Right cardiac atrium (tissue), 5 donors: ENCODE data around the gene LMAN1L. TPM values are rescaled to one million over a fixed set of nuclear protein-coding genes. Genes with fewer than 3 reads are reported as not detected.

Experiments used
- ATAC-seq, 2 donors: fragments of 200-7000 bp; cut with Tn5 transposase; one replicate each; pipeline versions ENCODE4 v1.8.0 to v1.9.1; 2020; ENCODE audit warnings: moderate library complexity in 2 of 2, mild to moderate bottlenecking in 1 of 2
- DNase-seq, 3 donors: peaks; one replicate each; pipeline ENCODE4 v3.0.0-alpha.2; 2020
- H3K27ac ChIP-seq: one replicate; pipeline ENCODE4 v1.5.1; 2013; ENCODE audit warnings: mild to moderate bottlenecking, low read length, control low read depth, moderate library complexity
- H3K27me3 ChIP-seq: one replicate; pipeline ENCODE4 v1.6.1; 2013; ENCODE audit not compliant: control insufficient read depth, insufficient read depth
- H3K4me1 ChIP-seq: one replicate; pipeline ENCODE4 v1.6.1; 2013; ENCODE audit warnings: low read length; ENCODE audit not compliant: control insufficient read depth, insufficient read depth
- H3K4me3 ChIP-seq: one replicate; pipeline ENCODE4 v1.5.1; 2013; ENCODE audit warnings: low read length, control low read depth
- H3K9me3 ChIP-seq: one replicate; pipeline ENCODE4 v1.6.1; 2013; ENCODE audit warnings: low read length; ENCODE audit not compliant: control insufficient read depth
- WGBS: extraction: QIAGEN DNeasy Blood & Tissue Kit; methylation state at CpG from one replicate; pipeline ENCODE4 v1.1.7; 2013; 5-methylcytosine and 5-hydroxymethylcytosine counted together
- intact Hi-C, 4 donors: fragments of 100-400 bp; cut with DNase I; formaldehyde crosslinking; loops; one replicate each; pipeline versions ENCODE4 v1.11.0 to v1.14.0; 2022 to 2023
- polyA plus RNA-seq: library from polyadenylated mRNA; stranded (reverse); fragments of 200-250 nt; gene quantifications from one replicate; pipeline ENCODE4 v1.2.3, GENCODE V29; 2013
- total RNA-seq, 4 donors: library from RNA; stranded (reverse); fragmentation: NEBNext Ultra II Directional; extraction: Animal tissue kit (Norgen Biotek cat#: 25700); gene quantifications; one replicate each; pipeline ENCODE4 v1.2.1, GENCODE V29; 2021
- donor health status: healthy with polysubstance abuse.
- donor health status: DM: no; HTN: yes; CAD: no.
- donor health status: DM: no; HTN: no; CAD: no.
- donor health status: DM: no; HTN: yes; CAD: no; lungs with severe emphysema.
- donor health status: DM: yes; HTN: yes; CAD: no.

LMAN1L gene
- total and polyA plus RNA-seq, 5 donors: 66.2 to 216 (median 111) TPM

DNA sequence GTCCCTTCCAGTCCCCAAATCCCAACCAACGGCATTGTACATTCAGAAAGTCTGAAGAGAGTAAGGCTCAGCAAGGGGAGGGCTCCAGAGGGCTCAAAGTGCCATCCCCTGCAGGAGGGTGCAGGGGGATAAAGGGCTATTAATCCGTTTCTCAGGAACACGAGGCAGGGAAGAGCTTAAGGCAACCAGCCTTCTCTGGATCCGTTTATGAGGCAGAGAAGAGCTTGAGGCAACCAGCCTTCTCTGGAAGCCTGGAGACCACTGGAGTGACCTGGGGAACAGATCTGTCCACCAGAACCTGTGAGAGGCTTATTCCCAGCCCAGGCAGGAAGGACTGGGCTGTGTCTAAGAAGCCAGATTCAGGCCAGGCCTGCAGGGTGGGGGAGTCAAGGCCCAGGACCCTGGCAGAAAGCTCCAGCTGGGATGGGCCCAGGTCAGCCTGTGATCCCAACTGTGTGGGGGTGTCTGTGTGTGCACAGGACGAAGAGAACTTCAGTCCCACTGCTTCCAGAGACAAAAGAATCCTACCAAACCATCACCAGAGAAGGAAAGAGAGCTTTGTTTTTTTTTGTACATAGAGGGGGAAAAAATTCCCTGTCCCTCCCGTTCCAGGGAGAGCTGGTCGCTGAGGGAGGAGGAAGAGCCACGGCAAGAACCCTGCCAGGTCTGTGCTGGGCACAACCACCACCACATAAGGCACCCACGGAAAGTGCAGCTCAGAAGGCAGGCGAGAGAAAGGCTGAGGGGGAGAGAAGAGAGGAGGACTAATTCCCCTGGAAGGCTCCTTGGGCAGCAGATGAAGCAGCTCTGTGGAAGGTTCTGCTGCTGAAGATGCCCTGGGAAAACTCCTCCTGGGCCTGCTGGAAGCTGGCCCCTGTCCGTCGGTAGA is 31.9 kb downstream of the LMAN1L start:
- no peaks in the 10 kb centered on the region for H3K27me3 ChIP-seq
- H3K4me3 ChIP-seq: no peak overlapping the region
- intact Hi-C loops: loop anchor here in 1 of 4 donors (10.0 kb wide), 1 partner anchor 50 kb away; the partner anchor contains the start of gene MPI
- no peak for ATAC-seq
- WGBS: 80% methylated on average over 12 of the region's 12 CpGs
- H3K27ac ChIP-seq: no peak overlapping the region
- peaks cover 2% of the 10 kb centered on the region for H3K4me1 ChIP-seq
- peak in 1 of 3 donors; percentile 58 for DNase-seq
- H3K9me3 ChIP-seq: no peaks in the 10 kb centered on the region

DNA sequence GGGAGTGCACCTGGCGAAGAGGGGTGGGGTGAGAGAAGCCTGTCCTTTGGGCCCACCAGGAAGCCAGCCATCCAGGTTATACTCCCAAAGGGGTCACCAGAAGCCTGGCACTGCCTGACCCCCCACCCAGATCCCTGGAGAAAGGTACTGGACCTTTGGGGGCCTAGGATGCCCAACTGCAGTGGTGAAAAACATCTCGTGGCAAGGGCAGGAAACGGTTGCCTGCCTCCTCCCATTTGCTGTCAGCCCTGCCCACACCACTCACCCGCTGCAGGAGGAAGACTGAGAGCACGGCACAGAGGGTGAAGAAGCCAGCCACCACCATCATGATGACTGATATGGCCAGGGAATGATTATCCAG is 32.6 kb downstream of the LMAN1L start:
- H3K27ac ChIP-seq: no peak overlapping the region
- DNase-seq (peak in 1 of 3 donors; percentile 27), ATAC-seq (no peak)
- peaks cover 2% of the 10 kb centered on the region for H3K4me1 ChIP-seq
- no peaks in the 10 kb centered on the region for H3K27me3 ChIP-seq
- intact Hi-C loops: loop anchor here in 1 of 4 donors (10.0 kb wide), 1 partner anchor 50 kb away; the partner anchor contains the start of gene MPI
- WGBS: 78% methylated on average over 5 of the region's 5 CpGs
- no peak overlapping the region for H3K4me3 ChIP-seq
- no peaks in the 10 kb centered on the region for H3K9me3 ChIP-seq

DNA sequence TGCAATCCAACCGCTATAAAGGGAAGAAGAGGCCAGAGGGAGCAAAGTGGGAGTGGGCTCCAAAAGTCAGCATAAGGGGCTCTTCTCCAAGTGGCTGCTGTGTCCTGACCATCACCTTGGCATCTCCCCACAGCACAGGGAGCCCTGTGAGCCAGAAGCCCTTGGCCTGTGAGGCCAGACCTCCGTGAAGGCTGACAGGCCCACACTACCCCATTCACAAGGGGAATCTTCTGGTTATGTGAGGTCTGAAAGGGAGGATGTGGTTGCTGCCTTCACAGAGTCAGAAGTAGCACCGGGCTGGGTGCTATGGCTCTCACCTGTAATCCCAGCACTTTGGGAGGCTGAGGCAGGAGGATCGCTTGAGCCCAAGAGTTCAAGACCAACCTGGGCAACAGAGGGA is 32.9 kb downstream of the LMAN1L start:
- Histone ChIP-seq H3K4me1 (peaks cover 2% of the 10 kb centered on the region), H3K27ac (no peak overlapping the region), H3K4me3 (no peak overlapping the region), H3K9me3 (no peaks in the 10 kb centered on the region), H3K27me3 (no peaks in the 10 kb centered on the region)
- DNase-seq: peak in 1 of 3 donors; percentile 24
- WGBS: 91% methylated on average over 4 of the region's 4 CpGs
- no peak for ATAC-seq
- intact Hi-C loops: loop anchor here in 1 of 4 donors (10.0 kb wide), 1 partner anchor 49 kb away; the partner anchor contains the start of gene MPI

DNA sequence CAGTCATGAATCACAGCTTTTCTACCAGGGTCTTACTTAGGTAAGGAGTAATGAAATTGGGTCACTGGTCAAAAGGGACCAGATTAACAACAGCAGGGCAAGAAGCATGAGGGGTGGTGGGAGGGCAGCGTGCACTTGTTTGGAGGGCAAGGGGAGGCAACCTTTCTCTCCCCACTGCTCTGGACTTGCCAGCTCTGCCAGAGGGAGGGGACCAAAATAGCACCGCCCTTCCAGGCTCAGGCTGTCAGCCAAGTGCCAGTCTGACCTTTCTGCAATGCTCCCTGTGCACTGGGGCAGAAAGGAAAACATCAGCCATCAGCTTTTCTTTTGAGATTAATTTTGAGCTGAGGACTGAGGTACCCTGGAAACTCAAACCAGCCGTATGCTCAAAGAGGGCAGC is 34.8 kb downstream of the LMAN1L start:
- DNase-seq (peak; percentile 44 to 78 (median 60)), ATAC-seq (no peak)
- intact Hi-C loops: loop anchor here in 1 of 4 donors (10.0 kb wide), 1 partner anchor 47 kb away; the partner anchor contains the start of gene MPI
- 68% methylated on average over 3 of the region's 3 CpGs for WGBS
- no peak overlapping the region for H3K4me3 ChIP-seq
- no peaks in the 10 kb centered on the region for H3K9me3 ChIP-seq
- H3K4me1 ChIP-seq: peaks cover 2% of the 10 kb centered on the region
- peak overlapping the region; percentile 11 for H3K27ac ChIP-seq
- H3K27me3 ChIP-seq: no peaks in the 10 kb centered on the region

DNA sequence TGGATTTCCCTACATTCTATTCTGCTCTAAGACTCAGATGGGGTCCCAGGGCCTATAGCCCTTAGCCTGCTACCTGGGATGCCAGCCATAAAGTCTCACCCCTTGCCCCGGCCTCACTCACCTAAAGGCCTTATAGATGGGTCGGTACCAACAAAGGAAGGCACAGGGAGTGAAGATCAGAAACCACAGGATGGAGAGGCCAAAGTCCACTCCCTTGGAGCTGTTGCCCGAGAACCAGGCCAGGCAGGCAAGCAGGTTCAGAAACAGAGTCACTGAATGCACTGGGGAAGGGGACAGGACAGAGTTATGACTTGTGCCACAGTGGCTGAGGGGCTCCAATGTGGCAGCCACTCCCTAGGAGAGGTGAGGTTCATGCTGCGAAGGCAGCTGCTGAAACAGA is 37.8 kb downstream of the LMAN1L start:
- no peaks in the 10 kb centered on the region for H3K9me3 ChIP-seq
- H3K4me3 ChIP-seq: no peak overlapping the region
- ATAC-seq: no peak
- intact Hi-C loops: no loop called here
- WGBS: 97% methylated on average over 4 of the region's 4 CpGs
- H3K27ac ChIP-seq: no peak overlapping the region
- peaks cover 2% of the 10 kb centered on the region for H3K4me1 ChIP-seq
- DNase-seq: peak in 1 of 3 donors; percentile 3
- no peaks in the 10 kb centered on the region for H3K27me3 ChIP-seq

DNA sequence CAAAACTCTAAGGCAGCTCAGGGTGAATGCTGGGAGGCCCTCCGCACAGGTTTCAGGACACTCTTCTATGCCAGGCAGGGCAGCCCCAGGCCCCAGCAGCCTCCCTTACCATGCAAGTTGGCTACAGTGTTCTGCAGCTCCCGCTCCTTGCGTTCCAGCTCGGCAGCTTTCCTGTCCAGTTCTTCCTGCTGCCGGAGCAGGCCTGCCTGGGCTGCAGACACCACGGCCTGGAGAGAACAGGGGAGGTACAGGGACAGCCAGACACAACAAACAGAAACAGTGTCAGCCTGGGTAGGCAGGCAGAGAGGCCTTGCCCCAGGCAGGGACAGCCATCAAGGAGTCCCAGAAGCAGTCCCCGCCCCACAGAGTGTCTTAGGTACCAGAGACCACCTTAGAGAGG is 39.3 kb downstream of the LMAN1L start:
- intact Hi-C loops: no loop called here
- H3K4me3 ChIP-seq: no peak overlapping the region
- peak in 1 of 3 donors; percentile 39 for DNase-seq
- ATAC-seq: no peak
- 91% methylated on average over 7 of the region's 7 CpGs for WGBS
- no peaks in the 10 kb centered on the region for H3K9me3 ChIP-seq
- no peaks in the 10 kb centered on the region for H3K27me3 ChIP-seq
- H3K27ac ChIP-seq: no peak overlapping the region
- H3K4me1 ChIP-seq: peaks cover 3% of the 10 kb centered on the region

DNA sequence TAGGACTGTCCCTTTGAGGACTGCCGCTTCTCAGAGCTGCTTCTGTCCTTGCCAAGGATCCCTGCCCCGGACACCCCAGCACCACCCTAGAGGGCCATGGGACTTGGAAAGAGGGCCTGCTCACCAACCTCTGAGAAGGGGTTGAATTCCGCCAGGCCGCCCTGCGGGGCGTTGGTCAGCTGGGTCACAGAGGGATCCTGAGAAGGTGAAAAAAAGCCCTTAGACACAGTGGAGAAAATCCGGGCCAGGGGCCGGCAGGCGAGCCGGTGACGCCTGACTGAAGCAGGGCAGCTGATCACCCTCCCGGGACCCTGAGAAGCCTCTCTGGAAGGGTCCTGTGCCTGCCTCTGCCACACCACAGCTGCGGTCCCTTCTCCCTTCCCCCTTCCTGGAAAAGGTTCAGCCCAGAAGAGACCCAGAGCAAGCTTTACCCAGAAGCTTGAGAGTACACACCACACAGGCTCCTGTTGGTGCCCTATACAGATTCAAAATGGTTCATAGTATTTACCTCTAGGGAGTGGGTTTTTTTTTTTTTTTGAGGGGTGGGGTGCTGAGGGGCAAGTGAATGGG is 41.9 kb downstream of the LMAN1L start:
- ATAC-seq (no peak), DNase-seq (peak in 1 of 3 donors; percentile 50)
- no peaks in the 10 kb centered on the region for H3K9me3 ChIP-seq
- no peak overlapping the region for H3K4me3 ChIP-seq
- H3K27me3 ChIP-seq: no peaks in the 10 kb centered on the region
- H3K27ac ChIP-seq: no peak overlapping the region
- 90% methylated on average over 13 of the region's 13 CpGs for WGBS
- H3K4me1 ChIP-seq: peaks cover 6% of the 10 kb centered on the region
- intact Hi-C loops: no loop called here

DNA sequence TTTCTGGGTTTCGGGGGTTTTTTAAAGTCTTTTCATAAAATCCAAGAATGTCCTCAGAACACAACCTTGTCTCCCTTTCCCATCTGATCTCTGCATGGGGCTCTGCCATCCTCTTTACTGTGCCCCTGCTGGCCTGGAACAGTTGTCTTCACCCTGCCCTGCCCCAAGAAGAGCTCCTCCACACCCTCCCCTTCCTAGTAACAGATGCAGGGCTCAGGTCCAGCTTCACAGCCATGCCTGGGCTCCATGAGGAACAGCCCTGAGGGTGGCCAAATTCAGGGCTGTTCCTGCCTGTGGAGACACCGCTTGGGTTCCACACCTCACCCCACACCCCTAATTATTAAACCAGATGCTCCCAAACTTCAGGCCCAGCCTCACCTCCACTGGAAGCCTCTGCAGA is 43.2 kb downstream of the LMAN1L start:
- H3K4me1 ChIP-seq: peaks cover 7% of the 10 kb centered on the region
- ATAC-seq (peak; percentile 17 to 35), DNase-seq (peak in 1 of 3 donors; percentile 34)
- no peak overlapping the region for H3K4me3 ChIP-seq
- H3K9me3 ChIP-seq: no peaks in the 10 kb centered on the region
- 87% methylated on average over 2 of the region's 2 CpGs for WGBS
- H3K27ac ChIP-seq: no peak overlapping the region
- no peaks in the 10 kb centered on the region for H3K27me3 ChIP-seq
- intact Hi-C loops: no loop called here

DNA sequence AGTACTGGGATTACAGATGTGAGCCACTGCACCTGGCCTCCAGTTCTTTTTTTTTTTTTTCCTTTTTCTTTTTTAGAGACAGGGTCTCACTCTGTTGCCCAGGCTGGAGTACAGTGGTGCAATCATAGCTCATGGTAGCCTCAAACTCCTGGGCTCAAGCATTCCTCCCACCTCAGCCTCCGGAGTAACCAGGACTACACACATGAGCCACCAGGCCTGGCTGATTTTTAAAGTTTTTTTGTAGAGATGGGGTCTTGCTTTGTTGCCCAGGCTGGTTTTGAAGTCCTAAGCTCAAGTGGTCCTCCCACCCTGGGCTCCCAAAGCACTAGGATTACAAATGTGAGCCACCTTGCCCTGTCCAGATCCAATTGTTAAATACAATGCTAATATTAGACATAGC is 43.9 kb downstream of the LMAN1L start:
- Histone ChIP-seq H3K4me3 (no peak overlapping the region), H3K9me3 (no peaks in the 10 kb centered on the region), H3K27ac (no peak overlapping the region), H3K4me1 (peaks cover 7% of the 10 kb centered on the region), H3K27me3 (no peaks in the 10 kb centered on the region)
- ATAC-seq (no peak), DNase-seq (no peak)
- WGBS: 93% methylated on average over 1 of the region's 1 CpG
- intact Hi-C loops: no loop called here

DNA sequence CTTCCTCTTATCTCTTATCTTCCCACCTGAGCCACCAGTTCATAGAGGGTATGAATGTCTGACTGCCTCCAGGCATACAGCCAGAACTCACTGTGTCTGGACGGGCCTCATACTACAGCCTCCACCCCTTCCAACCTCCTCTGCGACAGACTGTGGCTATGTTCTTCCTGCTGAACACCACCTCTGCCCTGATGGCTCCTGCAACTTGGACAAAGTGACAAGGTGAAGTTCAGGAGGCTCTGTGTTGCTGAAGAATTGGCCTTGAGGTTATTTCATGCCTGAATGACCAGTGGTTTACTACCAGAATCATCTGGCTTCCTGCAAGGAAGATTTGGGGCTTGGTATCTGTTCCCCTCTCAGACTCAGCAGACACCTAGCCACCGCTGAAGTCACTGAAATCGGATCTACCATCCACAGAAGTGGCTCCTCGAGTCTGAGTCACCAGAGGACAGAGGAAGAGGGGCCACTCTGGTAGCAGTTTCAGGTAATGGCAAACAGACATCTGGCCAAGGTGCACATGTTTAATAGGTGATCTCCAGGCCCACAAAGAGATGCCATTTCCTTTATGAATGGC is 44.5 kb downstream of the LMAN1L start:
- 44% methylated on average over 5 of the region's 5 CpGs for WGBS
- Histone ChIP-seq H3K27ac (no peak overlapping the region), H3K4me1 (peaks cover 7% of the 10 kb centered on the region), H3K9me3 (no peaks in the 10 kb centered on the region), H3K27me3 (no peaks in the 10 kb centered on the region), H3K4me3 (no peak overlapping the region)
- DNase-seq: peak in 1 of 3 donors; percentile 11
- intact Hi-C loops: no loop called here
- ATAC-seq: peak in 1 of 2 donors; percentile 27
